HG03175 (cell line): ENCODE results near the gene JKAMP.

Experiments used
- ATAC-seq: cut with Tn5 transposase; IDR thresholded peaks from one replicate; pipeline ENCODE4 v1.9.1; 2021; ENCODE audit warnings: mild to moderate bottlenecking, moderate library complexity; ENCODE audit not compliant: unreplicated experiment

Gene JKAMP

GRCh38 chr14:59538936-59539335, 54.6 kb downstream of the JKAMP start:
- no peak for ATAC-seq

- ATAC-seq = no peak
Measured at GRCh38 chr14:59540852-59541251, 56.5 kb downstream of the JKAMP start.

- ATAC-seq = no peak
Measured at GRCh38 chr14:59541731-59542130, 57.4 kb downstream of the JKAMP start.

GRCh38 chr14:59543873-59544272, 59.6 kb downstream of the JKAMP start:
- ATAC-seq = no peak

GRCh38 chr14:59547310-59547709, 63.0 kb downstream of the JKAMP start:
- no peak for ATAC-seq
